Osteoblast (primary cell): ENCODE data around the gene TEX51. TPM values are rescaled to one million over a fixed set of nuclear protein-coding genes. Genes with fewer than 3 reads are reported as not detected.

Experiments used
- DNase-seq: peaks from one replicate; pipeline ENCODE4 v3.0.0; 2011; ENCODE audit warnings: low spot score, mixed read lengths; ENCODE audit not compliant: insufficient read length; ENCODE audit errors: missing footprints
- H2AFZ ChIP-seq: 2 replicates; pipeline ENCODE4 v1.6.0; 2011; ENCODE audit warnings: mild to moderate bottlenecking, low read length
- H3K27ac ChIP-seq: 2 replicates; pipeline ENCODE4 v1.5.1; 2011; ENCODE audit warnings: mild to moderate bottlenecking, low read depth, low read length, moderate library complexity
- H3K27me3 ChIP-seq: 2 replicates; pipeline ENCODE4 v1.6.0; 2012; ENCODE audit warnings: mild to moderate bottlenecking, control low read depth, inconsistent platforms, low read length, moderate library complexity; ENCODE audit not compliant: insufficient read depth
- H3K36me3 ChIP-seq: 2 replicates; pipeline ENCODE4 v1.5.1; 2011; ENCODE audit warnings: mild to moderate bottlenecking, low read length, control low read depth, moderate library complexity; ENCODE audit not compliant: insufficient read depth
- H3K4me1 ChIP-seq: 2 replicates; pipeline ENCODE4 v1.5.1; 2011; ENCODE audit warnings: mild to moderate bottlenecking, low read length, control low read depth, moderate library complexity; ENCODE audit not compliant: insufficient read depth
- H3K4me2 ChIP-seq: 2 replicates; pipeline ENCODE4 v1.6.0; 2011; ENCODE audit warnings: mild to moderate bottlenecking, low read length; ENCODE audit not compliant: insufficient read depth
- H3K4me3 ChIP-seq: fragments of 200-600 bp; sonication (generic); 3 replicates; pipeline ENCODE4 v1.5.1; 2012; ENCODE audit warnings: mild to moderate bottlenecking, low read length, inconsistent platforms; ENCODE audit not compliant: insufficient read depth
- H3K79me2 ChIP-seq: 2 replicates; pipeline ENCODE4 v1.6.0; 2012; ENCODE audit warnings: mild to moderate bottlenecking, low read length, control low read depth, inconsistent platforms; ENCODE audit not compliant: insufficient read depth
- H3K9me3 ChIP-seq: 2 replicates; pipeline ENCODE4 v1.5.1; 2011; ENCODE audit warnings: low read depth, low read length, control low read depth
- H4K20me1 ChIP-seq: 2 replicates; pipeline ENCODE4 v1.6.0; 2012; ENCODE audit warnings: mild to moderate bottlenecking, low read length, control low read depth; ENCODE audit not compliant: insufficient read depth
- total RNA-seq: library from RNA; depleted of rRNA; stranded (reverse); fragments of >200 nt; gene quantifications from 2 replicates; pipeline ENCODE4 v1.2.3, GENCODE V29; 2012
- TF ChIP-seq, protein P1 (sequence below): IDR thresholded peaks from 2 replicates; pipeline ENCODE4 v1.5.1; 2011; ENCODE audit warnings: mild to moderate bottlenecking, low read depth, low read length, moderate library complexity; ENCODE audit errors: extremely low read depth

TEX51 gene
- total RNA-seq, 1 donor = not detected

DNA sequence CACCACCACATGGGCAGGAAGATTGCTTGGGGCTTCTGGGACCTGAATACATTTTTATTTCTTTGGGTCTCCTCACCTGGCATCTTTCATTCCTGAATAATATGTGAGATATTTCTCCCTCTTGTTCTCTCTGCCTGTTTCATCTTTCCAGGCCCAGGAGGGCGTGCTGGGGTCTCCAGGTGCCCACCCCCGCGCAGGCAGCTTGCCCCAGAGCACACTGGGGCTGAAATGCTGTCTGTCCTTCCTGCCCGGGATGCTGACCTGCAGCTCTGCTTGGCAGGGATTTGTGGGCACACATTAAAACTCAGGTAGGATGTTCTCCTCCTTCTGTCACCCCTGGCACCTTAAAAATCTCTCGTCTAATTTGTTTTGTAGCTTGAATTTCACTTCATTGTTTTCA, 39.7 kb upstream of the TEX51 start:
- TF ChIP-seq, protein P1, sequence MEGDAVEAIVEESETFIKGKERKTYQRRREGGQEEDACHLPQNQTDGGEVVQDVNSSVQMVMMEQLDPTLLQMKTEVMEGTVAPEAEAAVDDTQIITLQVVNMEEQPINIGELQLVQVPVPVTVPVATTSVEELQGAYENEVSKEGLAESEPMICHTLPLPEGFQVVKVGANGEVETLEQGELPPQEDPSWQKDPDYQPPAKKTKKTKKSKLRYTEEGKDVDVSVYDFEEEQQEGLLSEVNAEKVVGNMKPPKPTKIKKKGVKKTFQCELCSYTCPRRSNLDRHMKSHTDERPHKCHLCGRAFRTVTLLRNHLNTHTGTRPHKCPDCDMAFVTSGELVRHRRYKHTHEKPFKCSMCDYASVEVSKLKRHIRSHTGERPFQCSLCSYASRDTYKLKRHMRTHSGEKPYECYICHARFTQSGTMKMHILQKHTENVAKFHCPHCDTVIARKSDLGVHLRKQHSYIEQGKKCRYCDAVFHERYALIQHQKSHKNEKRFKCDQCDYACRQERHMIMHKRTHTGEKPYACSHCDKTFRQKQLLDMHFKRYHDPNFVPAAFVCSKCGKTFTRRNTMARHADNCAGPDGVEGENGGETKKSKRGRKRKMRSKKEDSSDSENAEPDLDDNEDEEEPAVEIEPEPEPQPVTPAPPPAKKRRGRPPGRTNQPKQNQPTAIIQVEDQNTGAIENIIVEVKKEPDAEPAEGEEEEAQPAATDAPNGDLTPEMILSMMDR = no peak
- DNase-seq = no peak
- H3K27me3 ChIP-seq = no peaks in the 10 kb centered on the region
- H3K9me3 ChIP-seq = no peaks in the 10 kb centered on the region
- H3K4me2 ChIP-seq = no peak overlapping the region
- no peaks in the 10 kb centered on the region for H3K79me2 ChIP-seq
- no peaks in the 10 kb centered on the region for H3K4me1 ChIP-seq
- H3K4me3 ChIP-seq = no peak overlapping the region
- no peak overlapping the region for H2AFZ ChIP-seq
- no peaks in the 10 kb centered on the region for H4K20me1 ChIP-seq
- H3K36me3 ChIP-seq = no peaks in the 10 kb centered on the region
- H3K27ac ChIP-seq = no peak overlapping the region

DNA sequence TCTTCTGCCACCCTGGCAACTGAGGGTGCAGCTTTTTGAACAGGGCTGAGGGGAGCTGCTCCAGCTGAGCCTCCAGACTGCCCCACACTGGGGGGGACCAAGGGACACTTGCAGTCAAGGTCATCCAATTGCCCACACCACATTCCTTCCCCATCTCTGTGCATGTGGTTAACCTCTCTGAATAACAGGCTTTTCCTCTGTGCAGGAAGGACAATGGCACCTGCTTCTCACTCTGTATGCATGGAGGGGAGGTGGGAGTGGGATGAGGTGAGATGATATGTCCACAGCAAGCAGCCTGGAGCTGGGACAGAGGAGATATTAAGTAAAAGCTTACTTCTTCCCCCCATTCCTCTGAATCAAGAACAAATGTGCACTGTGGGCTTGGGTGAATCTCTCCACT, 39.1 kb upstream of the TEX51 start:
- DNase-seq = no peak
- Histone ChIP-seq H3K36me3 (no peaks in the 10 kb centered on the region), H3K4me2 (no peak overlapping the region), H3K4me1 (no peaks in the 10 kb centered on the region), H3K9me3 (no peaks in the 10 kb centered on the region), H3K79me2 (no peaks in the 10 kb centered on the region), H3K27me3 (no peaks in the 10 kb centered on the region), H3K27ac (no peak overlapping the region), H4K20me1 (no peaks in the 10 kb centered on the region), H2AFZ (no peak overlapping the region), H3K4me3 (no peak overlapping the region)
- TF ChIP-seq, protein P1 = no peak

DNA sequence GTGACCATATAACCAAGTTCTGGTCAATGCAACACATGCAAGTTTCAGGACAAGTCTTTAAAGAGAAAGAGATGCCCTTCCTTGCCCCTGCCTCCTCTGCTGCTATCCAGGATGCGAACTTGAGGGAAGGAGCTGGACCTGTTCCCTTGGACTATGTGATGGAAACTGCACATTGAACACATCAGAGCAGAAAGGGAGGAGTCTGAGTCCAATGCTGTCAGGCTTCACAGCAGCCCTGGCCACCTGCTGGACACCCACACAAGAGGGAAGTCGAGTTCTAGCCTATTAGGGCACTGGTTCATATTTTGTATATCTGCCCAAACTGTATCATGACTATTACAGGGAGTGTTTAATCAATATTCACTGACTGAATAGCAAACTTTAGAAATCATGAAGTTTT, 38.3 kb upstream of the TEX51 start:
- no peaks in the 10 kb centered on the region for H3K9me3 ChIP-seq
- H3K4me3 ChIP-seq = no peak overlapping the region
- TF ChIP-seq, protein P1 = no peak
- no peak overlapping the region for H2AFZ ChIP-seq
- no peaks in the 10 kb centered on the region for H3K27me3 ChIP-seq
- no peak overlapping the region for H3K27ac ChIP-seq
- no peaks in the 10 kb centered on the region for H3K36me3 ChIP-seq
- no peaks in the 10 kb centered on the region for H4K20me1 ChIP-seq
- no peak overlapping the region for H3K4me2 ChIP-seq
- H3K79me2 ChIP-seq = no peaks in the 10 kb centered on the region
- peak; percentile 65 for DNase-seq
- H3K4me1 ChIP-seq = no peaks in the 10 kb centered on the region

GRCh38 chr2:126862730-126863129, 36.0 kb upstream of the TEX51 start:
- Histone ChIP-seq H3K4me1 (no peaks in the 10 kb centered on the region), H3K9me3 (no peaks in the 10 kb centered on the region), H3K4me2 (no peak overlapping the region), H3K27me3 (no peaks in the 10 kb centered on the region), H3K27ac (no peak overlapping the region), H3K36me3 (no peaks in the 10 kb centered on the region), H3K79me2 (no peaks in the 10 kb centered on the region), H2AFZ (no peak overlapping the region), H4K20me1 (no peaks in the 10 kb centered on the region), H3K4me3 (no peak overlapping the region)
- DNase-seq = no peak
- TF ChIP-seq, protein P1 = no peak
